ENCODE data around the gene ZNF587. TPM values are rescaled to one million over a fixed set of nuclear protein-coding genes. Genes with fewer than 3 reads are reported as not detected.

Gene ZNF587
- total RNA-seq, 6 donors from 2014 or later, result 12.2 to 52.4 (median 23.0) TPM

GRCh38 chr19:57900311-57900710 is 50.7 kb downstream of the ZNF587 start:
- DNase-seq, result no peak
- Histone ChIP-seq H3K4me3 (no peak overlapping the region), H3K4me1 (no peaks in the 10 kb centered on the region), H3K9me3 (peaks cover 0 to 22% (median 5%) of the 10 kb centered on the region in 4 donors), H3K36me3 (peaks cover 0 to 3% (median 0%) of the 10 kb centered on the region in 4 donors), H3K27me3 (no peaks in the 10 kb centered on the region), H3K27ac (no peak overlapping the region)
- ATAC-seq (ENCODE audit: low FRiP score in 2 of 2), result no peak
- 75 to 88% methylated on average over 5 of the region's 5 CpGs for WGBS, 2 donors
- no peak for TF ChIP-seq EP300 (IDR thresholded peaks at IDR 0.05)
- no peak for TF ChIP-seq CTCF (IDR thresholded peaks at IDR 0.05)
- TF ChIP-seq POLR2AphosphoS5 (IDR thresholded peaks at IDR 0.05), result no peak
- TF ChIP-seq POLR2A (IDR thresholded peaks at IDR 0.05), result no peak

- no peak for TF ChIP-seq POLR2A (IDR thresholded peaks at IDR 0.05)
- DNase-seq, result no peak
- Histone ChIP-seq H3K9me3 (peaks cover 4 to 38% (median 17%) of the 10 kb centered on the region in 4 donors), H3K4me1 (no peaks in the 10 kb centered on the region), H3K27me3 (no peaks in the 10 kb centered on the region), H3K4me3 (no peak overlapping the region), H3K36me3 (peaks cover 3 to 17% (median 8%) of the 10 kb centered on the region in 4 donors), H3K27ac (no peak overlapping the region)
- WGBS, 2 donors, result 70 to 75% methylated on average over 7 of the region's 7 CpGs
- ATAC-seq (ENCODE audit: low FRiP score in 2 of 2), result no peak
Measured at GRCh38 chr19:57903618-57904184, 54.0 kb downstream of the ZNF587 start.

GRCh38 chr19:57905258-57905657 is 55.6 kb downstream of the ZNF587 start:
- no peak for TF ChIP-seq EP300 (IDR thresholded peaks at IDR 0.05)
- no peak for TF ChIP-seq POLR2A (IDR thresholded peaks at IDR 0.05)
- TF ChIP-seq POLR2AphosphoS5 (IDR thresholded peaks at IDR 0.05), result no peak
- TF ChIP-seq CTCF (IDR thresholded peaks at IDR 0.05), result no peak
- DNase-seq (no peak), ATAC-seq (ENCODE audit: low FRiP score in 2 of 2) (no peak)
- no peak overlapping the region for H3K4me3 ChIP-seq
- peaks cover 6 to 40% (median 22%) of the 10 kb centered on the region in 4 donors for H3K9me3 ChIP-seq
- H3K36me3 ChIP-seq, result peaks cover 3 to 28% (median 13%) of the 10 kb centered on the region in 4 donors
- H3K4me1 ChIP-seq, result no peaks in the 10 kb centered on the region
- no peak overlapping the region for H3K27ac ChIP-seq
- no peaks in the 10 kb centered on the region for H3K27me3 ChIP-seq
- 79 to 93% methylated on average over 6 of the region's 6 CpGs for WGBS, 2 donors

- no peak for TF ChIP-seq POLR2A (IDR thresholded peaks at IDR 0.05)
- TF ChIP-seq EP300 (IDR thresholded peaks at IDR 0.05), result no peak
- no peak for TF ChIP-seq POLR2AphosphoS5 (IDR thresholded peaks at IDR 0.05)
- no peak for TF ChIP-seq CTCF (IDR thresholded peaks at IDR 0.05)
- DNase-seq (no peak), ATAC-seq (ENCODE audit: low FRiP score in 2 of 2) (no peak)
- Histone ChIP-seq H3K36me3 (peaks cover 11 to 49% (median 28%) of the 10 kb centered on the region in 4 donors), H3K9me3 (peaks cover 9 to 49% (median 34%) of the 10 kb centered on the region in 4 donors), H3K27me3 (no peaks in the 10 kb centered on the region), H3K4me1 (no peaks in the 10 kb centered on the region), H3K4me3 (no peak overlapping the region), H3K27ac (no peak overlapping the region)
- WGBS, 2 donors, result 86 to 95% methylated on average over 3 of the region's 3 CpGs
Measured at GRCh38 chr19:57907394-57907793, 57.7 kb downstream of the ZNF587 start.

GRCh38 chr19:57914531-57914930 is 64.9 kb downstream of the ZNF587 start:
- ATAC-seq (ENCODE audit: low FRiP score in 2 of 2) (no peak), DNase-seq (no peak)
- TF ChIP-seq CTCF (IDR thresholded peaks at IDR 0.05) (no peak), EP300 (IDR thresholded peaks at IDR 0.05) (no peak), POLR2A (IDR thresholded peaks at IDR 0.05) (no peak), POLR2AphosphoS5 (IDR thresholded peaks at IDR 0.05) (no peak)
- Histone ChIP-seq H3K27ac (no peak overlapping the region), H3K4me1 (peaks cover 9 to 16% (median 12%) of the 10 kb centered on the region in 4 donors), H3K36me3 (peaks cover 8 to 37% (median 18%) of the 10 kb centered on the region in 4 donors), H3K27me3 (no peaks in the 10 kb centered on the region), H3K9me3 (peaks cover 6 to 26% (median 21%) of the 10 kb centered on the region in 4 donors), H3K4me3 (no peak overlapping the region)
- WGBS, 2 donors, result 73 to 78% methylated on average over 3 of the region's 3 CpGs

Other genes starting within 250 kb of the ZNF587 start
- 1 to 10 TPM; 1.7 to 7.3 (median 3.0) TPM for gene ZNF530, start 250.0 kb upstream of the ZNF587 start, total RNA-seq
- 10 to 100 TPM; 11.5 to 18.5 (median 16.1) TPM for gene ZNF134, start 235.6 kb upstream of the ZNF587 start, total RNA-seq
- gene ZNF211, start 216.7 kb upstream of the ZNF587 start, total RNA-seq, result 10 to 100 TPM in 3 of 6 donors, 1 to 10 TPM in 3; 7.1 to 16.4 (median 11.0) TPM
- under 1 TPM in 2 of 6 donors, not detected in 4; 0.17 to 0.49 TPM for gene ZSCAN4, start 180.9 kb upstream of the ZNF587 start, total RNA-seq
- gene ZNF551, start 167.9 kb upstream of the ZNF587 start, total RNA-seq, result 10 to 100 TPM in 2 of 6 donors, 1 to 10 TPM in 4; 4.3 to 15.4 (median 7.0) TPM
- 1 to 10 TPM; 1.4 to 7.3 (median 2.4) TPM for gene ZNF154, start 140.7 kb upstream of the ZNF587 start, total RNA-seq
- gene ZNF671, start 122.2 kb upstream of the ZNF587 start, total RNA-seq, result 10 to 100 TPM in 1 of 6 donors, 1 to 10 TPM in 5; 1.8 to 15.7 (median 7.2) TPM
- 10 to 100 TPM in 5 of 6 donors, 1 to 10 TPM in 1; 9.7 to 83.8 (median 13.3) TPM for gene ZNF776, start 103.0 kb upstream of the ZNF587 start, total RNA-seq
- 10 to 100 TPM; 13.2 to 30.4 (median 19.6) TPM for gene ZNF586, start 80.2 kb upstream of the ZNF587 start, total RNA-seq
- 10 to 100 TPM; 12.1 to 68.1 (median 21.0) TPM for gene ZNF552, start 34.9 kb upstream of the ZNF587 start, total RNA-seq
- 10 to 100 TPM; 10.2 to 32.5 (median 16.4) TPM for gene ZNF587B, start 19.6 kb upstream of the ZNF587 start, total RNA-seq
- 10 to 100 TPM in 3 of 6 donors, 1 to 10 TPM in 3; 7.1 to 16.8 (median 9.4) TPM for gene ZNF814, start 39.2 kb downstream of the ZNF587 start, total RNA-seq
- 10 to 100 TPM in 5 of 6 donors, 1 to 10 TPM in 1; 7.3 to 24.1 (median 14.4) TPM for gene ZNF417, start 66.7 kb downstream of the ZNF587 start, total RNA-seq
- 10 to 100 TPM in 2 of 6 donors, 1 to 10 TPM in 4; 3.3 to 18.0 (median 5.7) TPM for gene ZNF418, start 85.5 kb downstream of the ZNF587 start, total RNA-seq
- 1 to 10 TPM; 1.1 to 4.9 (median 3.4) TPM for gene ZNF256, start 97.8 kb downstream of the ZNF587 start, total RNA-seq
- 1 to 10 TPM in 3 of 6 donors, under 1 TPM in 2, not detected in 1; 0.46 to 7.7 (median 1.2) TPM for gene C19orf18, start 124.7 kb downstream of the ZNF587 start, total RNA-seq
- 10 to 100 TPM in 5 of 6 donors, 1 to 10 TPM in 1; 9.6 to 40.9 (median 15.4) TPM for gene ZNF606, start 153.0 kb downstream of the ZNF587 start, total RNA-seq
- gene ZSCAN1, start 184.2 kb downstream of the ZNF587 start, total RNA-seq, result 1 to 10 TPM in 2 of 6 donors, under 1 TPM in 1, not detected in 3; 0.61 to 2.1 (median 1.4) TPM
- 10 to 100 TPM in 1 of 6 donors, 1 to 10 TPM in 5; 1.7 to 11.5 (median 3.4) TPM for gene ZNF135, start 209.4 kb downstream of the ZNF587 start, total RNA-seq
- 100 to 1,000 TPM in 2 of 6 donors, 10 to 100 TPM in 4; 30.6 to 116 (median 74.1) TPM for gene ZSCAN18, start 248.4 kb downstream of the ZNF587 start, total RNA-seq

Measured in upper lobe of left lung (tissue), 6 donors.